COLO668 (cell line): ENCODE data around the gene LIPI.
"Not testable (repeated sequence)": the region's sequence is repeated elsewhere in the genome, so short reads cannot be mapped to it uniquely, and the experiment has no call there.

ENCODE experiments used
- DNase-seq: peaks from one replicate; lab custom pipeline; 2025; ENCODE audit not compliant: unreplicated experiment; lab: John Stamatoyannopoulos, UW

LIPI gene

GRCh38 chr21:14119038-14119437 is 91.7 kb downstream of the LIPI start:
- DNase-seq = no peak

GRCh38 chr21:14116080-14116481 is 94.7 kb downstream of the LIPI start:
- no peak for DNase-seq

GRCh38 chr21:14115646-14116045 is 95.1 kb downstream of the LIPI start:
- no peak for DNase-seq

- peak; percentile 12 for DNase-seq
Measured at GRCh38 chr21:14114251-14114650, 96.5 kb downstream of the LIPI start.

- DNase-seq = not testable (repeated sequence)
Measured at GRCh38 chr21:14104564-14104963, 106.2 kb downstream of the LIPI start.

- DNase-seq = no peak
Measured at GRCh38 chr21:14099570-14099969, 111.2 kb downstream of the LIPI start.

- no peak for DNase-seq
Measured at GRCh38 chr21:14097881-14098499, 112.8 kb downstream of the LIPI start.

- DNase-seq = no peak
Measured at GRCh38 chr21:14096577-14096976, 114.2 kb downstream of the LIPI start.

GRCh38 chr21:14096172-14096571 is 114.6 kb downstream of the LIPI start:
- DNase-seq = no peak

GRCh38 chr21:14095056-14095455 is 115.7 kb downstream of the LIPI start:
- no peak for DNase-seq

- no peak for DNase-seq
Measured at GRCh38 chr21:14092834-14093560, 117.8 kb downstream of the LIPI start.

GRCh38 chr21:14090184-14090583 is 120.6 kb downstream of the LIPI start:
- DNase-seq = not testable (repeated sequence)

- DNase-seq = no peak
Measured at GRCh38 chr21:14088391-14088790, 122.4 kb downstream of the LIPI start.

- DNase-seq = no peak
Measured at GRCh38 chr21:14086553-14086952, 124.2 kb downstream of the LIPI start.

- DNase-seq = no peak
Measured at GRCh38 chr21:14084701-14085100, 126.1 kb downstream of the LIPI start.

GRCh38 chr21:14084068-14084501 is 126.7 kb downstream of the LIPI start:
- no peak for DNase-seq

GRCh38 chr21:14080764-14081096 is 130.0 kb downstream of the LIPI start:
- no peak for DNase-seq

- DNase-seq = no peak
Measured at GRCh38 chr21:14080040-14080763, 130.6 kb downstream of the LIPI start.

GRCh38 chr21:14078746-14079375 is 131.9 kb downstream of the LIPI start:
- DNase-seq = no peak

- DNase-seq = no peak
Measured at GRCh38 chr21:14076143-14076806, 134.5 kb downstream of the LIPI start.
